ENCODE results near the gene DIDO1.
A peak's percentile ranks its signal among the peaks of the same experiment; 100 is the strongest.

The DIDO1 gene

DNA sequence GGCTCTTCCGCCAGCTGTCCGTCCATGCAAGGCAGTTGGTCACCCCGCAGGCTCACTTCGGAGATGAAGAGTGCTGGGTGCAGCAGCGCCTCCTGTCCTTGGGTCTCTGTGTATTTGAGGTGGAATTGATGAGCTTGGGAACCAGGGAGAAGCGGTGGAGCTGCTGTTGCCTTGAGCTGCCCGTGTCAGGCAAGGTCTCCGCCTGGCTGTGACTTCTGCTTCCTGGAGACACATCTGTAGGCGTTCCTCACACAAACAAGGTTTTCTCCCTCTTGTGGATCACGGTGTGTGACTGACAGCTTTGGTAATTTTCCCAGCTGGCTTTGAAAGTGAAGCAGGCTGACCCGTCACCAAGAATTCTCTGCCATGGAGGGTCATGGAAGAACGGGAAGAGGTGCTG, 23.7 kb upstream of the DIDO1 start:
- DNase-seq = no peak

DNA sequence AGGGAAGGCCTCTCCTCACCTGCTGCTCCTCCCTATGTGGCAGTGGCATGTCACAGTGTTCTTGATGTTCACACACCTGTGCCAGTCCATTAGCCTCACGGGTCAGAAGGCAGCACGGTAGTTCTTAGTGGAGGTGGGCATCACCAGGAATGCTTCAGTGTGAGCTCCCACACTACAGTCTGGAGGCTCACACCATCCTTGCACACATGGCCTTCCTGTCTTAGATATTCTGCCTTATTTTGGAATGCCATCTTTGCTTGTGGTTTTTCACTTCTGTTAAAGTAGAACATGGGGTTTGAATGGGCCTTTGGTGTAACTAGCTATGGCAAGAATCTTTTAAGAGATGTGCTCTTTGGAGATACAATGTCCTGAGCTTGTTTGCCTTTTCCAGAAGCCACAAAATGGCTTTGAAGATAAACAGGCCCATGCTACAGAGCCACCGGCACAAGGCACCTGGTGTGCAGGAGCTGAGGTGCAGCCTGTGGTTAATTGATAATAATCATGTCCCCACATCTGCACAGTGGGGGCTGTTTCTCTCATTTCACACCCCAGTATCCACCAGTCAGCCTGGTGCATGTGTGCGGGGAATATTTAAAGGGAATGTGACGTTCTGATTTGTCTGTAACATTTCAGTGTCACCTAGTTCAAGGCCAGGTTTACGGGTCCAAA, 23.0 kb upstream of the DIDO1 start:
- no peak for DNase-seq

DNA sequence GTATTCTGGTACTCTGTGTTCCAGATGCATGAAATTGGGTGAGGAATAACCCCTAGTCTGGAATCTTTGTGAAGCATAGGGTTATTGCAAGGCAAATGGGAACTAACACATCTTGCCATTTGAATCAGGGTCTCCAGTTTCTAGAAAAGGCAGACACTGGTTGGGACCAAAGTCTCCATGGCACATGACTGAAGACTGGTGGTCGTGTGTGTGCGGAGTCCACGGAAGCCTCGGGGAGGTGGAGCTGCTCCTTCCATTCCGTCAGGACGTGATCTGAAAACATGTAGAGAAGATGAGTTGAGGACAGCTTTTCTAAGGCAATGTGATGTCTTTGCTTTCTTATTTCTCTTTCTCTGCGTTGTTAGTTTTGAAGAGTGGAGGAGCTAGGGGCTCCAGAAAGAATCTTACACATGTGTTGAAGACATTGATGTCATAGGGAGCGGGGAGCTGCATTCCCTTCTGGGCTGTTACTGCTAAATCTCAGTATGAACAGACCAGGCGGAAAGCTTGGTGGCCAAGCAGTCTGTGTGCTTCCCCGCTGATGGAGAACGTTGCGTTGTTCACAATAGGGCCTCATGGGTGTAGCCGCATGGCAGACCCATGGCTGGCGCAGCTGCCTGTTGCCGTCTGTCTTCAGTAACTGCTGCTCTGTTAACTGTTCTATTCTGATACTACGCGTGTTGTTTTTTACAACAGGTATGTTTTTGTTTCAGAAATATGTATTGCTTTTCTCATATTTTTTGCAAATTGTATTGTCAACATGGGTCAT, 21.4 kb upstream of the DIDO1 start:
- DNase-seq = no peak

DNA sequence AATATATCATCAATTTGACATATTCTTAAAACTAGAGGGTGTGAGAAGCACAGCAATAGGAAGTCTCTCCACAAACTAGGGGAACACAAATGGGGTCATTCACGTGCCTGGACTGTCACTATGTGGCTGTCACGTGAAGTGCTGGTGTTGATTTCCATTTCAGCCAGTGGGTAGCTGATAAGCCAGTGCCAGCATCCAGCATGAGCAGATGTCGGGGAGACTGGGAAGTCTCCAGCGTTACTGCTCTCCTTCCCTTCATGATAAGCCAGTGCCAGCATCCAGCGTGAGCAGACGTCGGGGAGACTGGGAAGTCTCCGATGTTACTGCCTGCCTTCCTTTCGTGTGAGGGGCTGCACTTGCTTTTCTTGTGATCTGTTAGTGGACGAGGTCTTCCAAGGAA, 20.6 kb upstream of the DIDO1 start:
- no peak for DNase-seq

DNA sequence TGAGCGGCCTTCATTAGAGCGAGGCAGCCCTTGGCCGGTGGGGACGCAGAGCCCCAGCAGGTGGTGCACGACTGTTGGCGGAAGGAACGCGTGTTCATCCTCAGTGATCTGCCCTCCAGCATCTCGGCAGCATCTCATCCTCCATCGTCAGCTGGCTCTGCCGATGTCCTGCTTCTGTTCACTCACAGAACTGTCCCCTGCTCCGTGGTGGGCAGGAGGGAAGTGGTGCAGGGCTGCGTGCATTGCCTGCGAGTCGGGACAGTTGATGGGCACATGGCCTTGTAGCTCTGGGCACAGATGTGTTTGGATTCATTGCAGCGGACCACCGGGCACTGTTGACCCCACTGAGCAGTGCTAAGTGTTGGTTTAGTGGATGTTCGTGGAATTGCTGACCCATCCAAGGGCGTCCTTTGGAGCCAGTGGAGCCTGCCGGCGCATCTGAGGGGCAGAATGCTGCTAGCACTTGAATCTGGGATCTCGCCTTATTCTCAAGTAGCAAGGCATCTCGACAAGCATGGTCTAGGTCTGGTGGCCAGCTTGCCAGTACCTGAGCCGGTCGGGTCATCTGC, 19.6 kb upstream of the DIDO1 start:
- DNase-seq = no peak

DNA sequence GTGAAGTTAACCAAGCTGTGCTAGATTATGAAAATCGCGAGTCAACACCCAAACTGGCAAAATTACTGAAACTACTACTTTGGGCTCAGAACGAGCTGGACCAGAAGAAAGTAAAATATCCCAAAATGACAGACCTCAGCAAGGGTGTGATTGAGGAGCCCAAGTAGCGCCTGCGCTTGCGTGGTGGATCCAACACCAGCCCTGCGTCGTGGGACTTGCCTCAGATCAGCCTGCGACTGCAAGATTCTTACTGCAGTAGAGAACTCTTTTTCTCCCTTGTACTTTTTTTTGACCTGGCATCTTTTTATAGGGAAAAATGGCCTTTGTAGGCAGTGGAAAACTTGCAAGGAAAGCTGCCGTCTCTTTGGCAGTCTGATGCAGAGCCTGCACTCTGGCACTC, 18.4 kb upstream of the DIDO1 start:
- DNase-seq = no peak

DNA sequence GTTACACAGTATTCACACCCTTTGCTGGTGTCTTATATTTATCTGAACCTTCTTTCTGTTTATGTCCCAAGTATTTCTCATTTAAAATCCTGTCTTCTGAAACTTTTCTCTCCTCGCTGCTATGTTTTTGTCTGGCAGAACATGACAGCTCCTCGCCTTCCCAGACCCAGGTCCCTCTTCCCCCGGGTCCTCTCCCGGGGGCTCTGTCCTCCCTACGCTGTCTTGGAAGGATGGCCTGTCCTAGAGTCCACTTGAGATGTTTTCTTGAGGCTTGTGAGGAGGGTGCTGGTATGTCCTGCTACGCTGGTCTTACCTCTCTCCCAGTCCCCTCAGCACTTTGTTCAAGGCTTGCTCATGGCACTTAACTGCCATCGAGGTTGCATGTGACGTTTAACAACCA, 17.9 kb upstream of the DIDO1 start:
- no peak for DNase-seq

DNA sequence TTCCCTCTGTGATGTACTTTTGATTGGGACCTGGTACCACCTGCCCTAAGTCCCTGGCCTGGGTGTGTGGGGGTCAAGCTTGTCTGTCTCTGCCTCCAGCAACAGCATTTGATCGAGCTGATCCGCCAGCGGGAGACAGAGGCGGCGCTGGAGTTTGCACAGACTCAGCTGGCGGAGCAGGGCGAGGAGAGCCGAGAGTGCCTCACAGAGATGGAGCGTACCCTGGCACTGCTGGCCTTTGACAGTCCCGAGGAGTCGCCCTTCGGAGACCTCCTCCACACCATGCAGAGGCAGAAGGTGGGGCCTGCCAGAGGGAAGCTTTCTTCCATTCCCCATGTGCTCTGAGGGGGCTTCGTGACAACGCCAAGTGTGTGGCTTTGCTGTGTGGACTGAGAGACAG, 17.1 kb upstream of the DIDO1 start:
- DNase-seq = no peak

DNA sequence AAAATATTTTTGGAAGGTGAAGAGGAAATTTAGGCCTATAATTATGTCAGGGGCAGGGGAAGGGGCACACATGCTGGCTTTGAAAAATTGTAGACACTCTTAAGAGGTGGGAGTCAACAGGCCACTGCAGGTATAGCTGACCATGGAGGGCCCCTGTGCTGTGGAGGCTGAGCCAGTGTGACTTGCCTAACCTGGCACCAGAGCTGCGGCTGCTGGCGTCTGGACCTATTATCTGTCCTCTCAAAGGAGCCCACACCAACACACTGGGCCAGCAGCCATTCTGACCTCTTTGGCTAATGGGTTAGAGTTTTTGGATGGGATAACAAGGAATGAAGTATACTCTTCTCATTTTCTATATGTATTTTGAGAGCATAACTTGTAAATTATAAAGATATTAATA, 16.2 kb upstream of the DIDO1 start:
- no peak for DNase-seq

DNA sequence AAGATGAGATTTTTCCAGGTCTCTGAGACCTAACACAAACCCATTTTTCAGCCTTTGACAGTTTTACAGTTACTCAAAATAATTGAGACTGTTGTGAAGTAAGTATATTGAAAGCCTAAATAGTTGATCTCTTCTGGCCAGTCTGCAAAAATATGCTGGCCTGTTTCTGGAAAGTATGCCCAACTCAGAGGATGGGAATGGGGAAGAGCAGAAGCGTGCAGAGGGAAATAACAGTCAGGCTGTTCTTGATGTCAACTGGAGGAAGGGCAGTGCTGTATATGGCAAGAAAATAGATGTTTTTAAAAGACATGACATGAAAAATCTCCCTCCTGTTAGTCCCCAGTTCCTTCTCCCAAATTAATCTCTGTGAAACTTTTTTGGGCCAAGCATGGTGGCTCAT, 15.5 kb upstream of the DIDO1 start:
- DNase-seq = no peak

DNA sequence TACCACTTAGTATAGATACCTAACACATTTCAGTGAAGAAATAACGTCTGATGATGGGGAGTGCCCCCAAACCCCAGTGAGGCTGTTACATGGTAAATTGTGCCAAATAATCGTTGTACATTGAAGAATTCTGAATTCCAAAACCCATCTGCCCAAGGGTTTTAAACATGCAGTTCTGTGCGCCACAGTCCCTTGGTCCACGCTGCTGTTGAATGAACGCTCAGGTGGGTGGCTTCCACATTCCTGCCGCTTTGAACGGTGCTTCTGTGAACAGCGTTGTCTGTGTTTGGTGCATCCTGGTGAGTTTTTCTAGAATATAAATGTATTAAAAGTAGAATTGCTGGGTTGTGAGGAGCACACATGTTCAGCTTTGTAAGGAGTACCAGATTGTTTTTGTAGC, 14.6 kb upstream of the DIDO1 start:
- no peak for DNase-seq

DNA sequence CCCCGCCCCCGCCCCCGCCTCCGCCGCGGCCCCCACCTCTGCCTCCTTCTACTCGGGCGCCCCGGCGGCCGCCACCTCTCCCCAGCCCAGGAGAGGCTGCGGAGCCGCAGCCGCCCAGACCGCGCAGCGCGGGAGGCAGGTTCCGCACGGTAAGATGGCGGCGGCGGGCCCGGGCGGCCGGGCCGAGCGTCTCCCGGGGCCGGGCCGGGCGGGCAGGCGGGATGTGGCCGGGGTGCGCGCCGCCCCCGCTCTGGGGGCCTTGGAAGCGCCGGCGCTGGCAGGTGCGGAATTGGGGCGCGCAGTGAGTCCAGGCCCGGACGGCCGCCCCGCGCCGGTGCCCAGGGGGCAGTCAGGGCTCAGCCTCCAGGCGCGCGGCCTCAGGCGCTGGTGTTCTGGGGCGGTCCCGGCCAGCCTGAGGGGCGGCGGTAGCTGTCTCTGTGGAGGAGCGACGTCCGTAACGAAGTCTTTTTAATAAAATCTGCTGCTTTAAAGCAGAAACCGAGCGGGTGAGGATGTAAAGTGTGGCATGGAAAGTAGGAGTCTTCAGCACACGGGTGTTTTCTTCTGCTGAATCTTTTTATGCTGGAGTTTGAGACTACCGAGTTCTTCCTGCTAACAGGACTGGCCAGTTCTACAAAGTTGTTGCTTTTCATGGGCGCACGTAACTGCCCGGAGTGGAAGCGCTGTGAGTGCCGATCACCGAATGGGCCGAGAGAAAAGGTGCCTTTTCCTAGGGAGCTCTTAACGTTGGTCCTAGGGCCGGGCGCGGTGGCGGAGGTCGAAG, 12.0 kb upstream of the DIDO1 start, which contains the start of gene GID8:
TSS of gene GID8 (plus strand) at position 43 of the 784 bp plus-strand sequence. CDS start 3,356 bp downstream, outside the sequence.
- DNase-seq = no peak

DNA sequence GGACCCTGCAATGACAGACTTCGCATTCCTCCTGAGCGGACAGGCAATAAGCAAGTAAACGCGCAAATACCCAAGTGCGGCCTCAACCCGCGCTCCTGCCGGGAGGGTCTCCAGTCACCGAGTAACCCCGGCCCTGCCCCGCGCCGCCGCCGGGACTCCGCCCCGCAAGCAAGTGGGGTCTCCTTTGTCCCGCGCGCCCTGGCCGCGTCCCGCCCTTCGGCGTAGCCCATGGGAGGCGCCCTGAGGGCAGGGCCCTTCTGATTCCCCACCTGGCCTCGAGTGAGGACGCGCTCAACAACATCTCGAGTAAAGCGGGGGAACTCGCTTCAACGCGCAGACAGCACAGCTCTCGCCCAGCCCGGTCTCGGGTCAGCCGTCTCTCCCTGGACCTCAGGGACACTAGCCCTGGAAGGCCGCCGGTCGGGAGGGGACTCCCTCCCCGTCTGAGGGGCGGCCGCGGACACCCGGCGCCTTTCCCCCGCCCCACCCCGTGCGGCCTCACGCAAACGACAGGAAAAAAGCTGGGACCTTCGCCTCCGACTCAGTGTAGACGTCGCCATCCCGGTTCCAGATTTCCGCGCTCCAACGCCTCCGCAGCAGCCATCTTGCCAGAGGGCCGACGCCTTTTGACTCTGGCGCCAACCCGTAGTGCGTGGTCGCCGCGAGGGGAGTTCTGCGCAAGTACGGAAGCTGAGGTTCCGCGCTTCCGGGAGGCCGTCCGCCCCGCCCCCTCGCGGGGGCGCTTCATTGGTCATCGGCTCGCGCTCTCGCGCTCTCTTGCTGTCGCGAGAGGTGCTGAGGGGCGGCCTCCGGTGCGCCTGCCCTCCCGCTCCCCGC, 11.2 kb upstream of the DIDO1 start:
- peak; percentile 85 for DNase-seq

DNA sequence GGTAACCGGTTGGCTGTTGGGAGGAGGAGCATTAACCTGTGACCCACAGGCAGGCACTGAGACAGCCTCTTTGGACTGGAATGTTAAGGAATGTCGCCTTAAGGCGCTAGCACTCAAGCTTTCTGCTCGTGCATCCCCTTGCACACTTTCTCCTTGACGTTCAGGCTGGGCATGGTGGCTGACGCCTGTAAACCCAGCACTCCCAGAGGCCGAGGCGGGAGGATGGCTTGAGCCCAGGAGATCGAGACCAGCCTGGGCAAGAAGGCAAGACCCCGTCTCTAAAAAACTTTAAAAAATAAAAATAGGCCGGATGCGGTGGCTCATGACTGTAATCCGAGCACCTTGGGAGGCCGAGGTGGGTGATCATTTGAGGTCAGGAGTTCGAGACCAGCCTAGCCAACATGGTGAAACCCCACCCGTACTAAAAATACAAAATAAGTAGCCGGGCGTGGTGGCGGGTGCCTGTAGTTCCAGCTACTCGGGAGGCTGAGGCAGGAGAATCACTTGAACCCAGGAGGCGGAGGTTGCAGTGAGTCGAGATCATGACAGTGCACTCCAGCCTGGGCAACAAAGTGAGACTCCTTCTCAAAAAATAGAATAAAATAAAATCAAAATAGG, 9.8 kb upstream of the DIDO1 start:
- no peak for DNase-seq

DNA sequence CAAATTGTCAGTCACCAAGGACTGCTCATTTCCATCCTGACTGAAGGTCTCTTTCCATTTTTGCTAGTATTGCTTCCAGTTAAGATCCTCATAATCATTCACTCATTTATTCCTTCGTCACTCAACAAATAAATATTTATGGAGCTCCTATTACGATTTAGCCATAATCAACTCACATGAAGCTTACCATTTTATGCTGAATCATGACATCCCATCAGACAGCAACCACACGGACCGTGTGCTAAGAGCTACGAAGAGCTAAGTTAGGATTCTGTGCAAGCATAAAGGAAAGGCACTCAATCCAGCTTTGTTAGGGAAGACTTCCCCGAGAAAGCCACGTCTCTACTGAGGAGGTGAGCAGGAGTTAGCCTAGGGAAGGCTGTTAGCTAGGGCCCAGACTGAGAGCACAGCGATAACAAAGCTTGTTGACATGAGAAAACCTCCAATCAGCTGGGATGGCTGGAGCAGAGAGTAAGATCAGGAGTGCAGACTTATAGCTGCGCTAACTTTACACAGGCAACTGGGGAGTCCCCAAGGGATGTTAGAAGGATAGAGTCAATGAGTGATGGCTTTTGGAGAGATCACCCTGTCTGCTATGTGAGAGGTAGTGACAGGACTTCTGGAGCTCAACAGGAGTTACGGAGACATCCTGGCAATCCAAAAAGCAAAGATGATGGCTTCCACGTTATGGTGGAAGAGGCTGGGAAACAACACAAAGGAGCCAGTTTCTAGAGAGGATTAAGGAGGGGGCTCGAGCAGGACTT, 9.1 kb upstream of the DIDO1 start:
- DNase-seq = no peak

DNA sequence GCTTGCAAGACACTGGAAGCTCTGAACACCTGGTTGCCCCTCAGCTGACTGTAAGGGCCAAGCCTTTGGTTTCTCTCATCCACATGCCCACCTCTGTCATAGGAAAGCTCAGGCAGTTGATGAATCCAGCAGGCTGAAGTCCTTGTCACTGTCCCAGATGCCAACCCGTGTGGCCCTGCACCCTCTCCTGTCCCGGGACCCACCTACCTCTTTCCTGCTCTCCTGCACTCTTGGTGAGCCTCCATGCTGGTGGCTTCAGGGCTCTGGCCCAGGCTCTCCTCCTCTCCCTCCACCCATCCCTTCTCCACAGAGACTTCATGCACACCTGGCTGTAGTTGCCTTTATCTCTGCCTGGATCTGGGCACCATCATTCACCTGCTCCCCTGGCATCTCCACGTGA, 7.7 kb upstream of the DIDO1 start:
- no peak for DNase-seq

DNA sequence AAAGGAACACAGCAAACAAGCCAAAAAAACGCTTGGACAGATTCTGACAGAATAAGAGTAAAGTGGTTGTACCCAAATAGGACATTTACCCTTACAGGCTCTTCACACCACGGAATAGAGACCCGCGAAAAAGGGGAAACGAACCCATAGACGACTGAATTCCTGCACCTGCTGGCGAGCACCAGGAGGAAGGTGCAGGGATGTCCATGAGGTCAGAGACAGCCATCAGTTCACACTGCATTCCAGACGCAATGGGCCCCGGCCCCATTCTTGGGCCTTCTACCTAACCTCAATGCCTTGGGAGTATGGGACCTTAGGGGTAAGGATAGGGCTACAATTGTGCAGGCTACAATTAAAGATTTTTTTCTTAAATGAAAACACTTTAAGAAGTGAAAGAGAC, 5.2 kb upstream of the DIDO1 start:
- no peak for DNase-seq

DNA sequence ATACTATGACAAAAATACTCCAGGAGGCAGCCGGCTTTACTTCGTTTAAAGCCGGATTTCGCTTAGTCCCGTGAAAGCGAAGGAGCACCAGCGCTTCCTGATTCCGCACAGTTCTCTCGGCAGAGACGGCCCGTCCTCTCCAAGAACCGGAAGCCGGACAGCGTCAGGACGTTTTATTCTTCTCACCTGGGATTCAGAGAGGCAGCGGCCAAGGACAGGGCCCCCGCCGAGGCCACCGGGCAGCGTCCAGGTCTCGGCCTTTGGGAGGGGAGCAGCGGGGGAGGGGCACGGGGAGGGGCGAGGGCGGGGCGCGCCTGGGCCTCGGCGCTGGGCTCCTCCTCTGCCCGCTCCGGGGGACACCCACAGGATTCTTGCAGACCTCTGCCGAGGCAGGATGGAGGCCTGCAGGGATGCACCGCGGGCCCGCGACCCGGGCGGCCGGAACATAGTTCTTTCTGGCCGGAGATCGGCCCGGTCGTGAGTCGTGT, 2.8 kb upstream of the DIDO1 start:
- no peak for DNase-seq

DNA sequence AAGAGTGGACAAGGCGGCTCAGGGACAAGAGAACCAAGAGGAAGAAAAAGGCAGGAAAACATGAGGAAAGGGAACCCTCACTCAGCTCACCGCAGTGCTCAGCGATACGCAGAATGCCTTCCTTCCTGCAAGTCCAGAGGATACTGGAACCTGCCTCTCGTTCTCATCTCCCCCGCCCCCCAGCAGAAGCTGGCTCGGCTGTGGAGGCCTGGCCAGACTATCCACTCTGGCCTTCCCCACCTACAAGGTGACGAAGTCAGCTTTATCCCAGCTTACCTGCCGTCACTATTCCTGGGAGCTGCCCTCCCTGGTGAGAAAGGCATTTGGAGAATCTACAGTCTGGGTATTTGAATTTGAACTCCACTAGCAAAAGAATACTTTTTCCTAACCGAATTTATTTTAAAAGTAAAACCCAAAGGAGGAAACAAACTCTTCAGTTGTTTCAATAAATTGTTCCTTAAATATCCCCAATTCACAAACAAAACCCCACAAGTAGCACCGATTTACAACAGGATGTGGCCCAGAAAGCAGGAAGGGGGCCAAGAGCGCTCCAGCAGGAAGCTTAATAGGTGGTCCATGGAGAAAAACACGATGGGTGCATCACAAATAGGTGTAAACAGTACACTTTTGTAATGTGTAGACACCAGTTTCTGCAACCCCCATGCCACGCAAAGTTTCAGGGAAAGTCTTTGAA, 2.1 kb upstream of the DIDO1 start:
- DNase-seq = no peak

DNA sequence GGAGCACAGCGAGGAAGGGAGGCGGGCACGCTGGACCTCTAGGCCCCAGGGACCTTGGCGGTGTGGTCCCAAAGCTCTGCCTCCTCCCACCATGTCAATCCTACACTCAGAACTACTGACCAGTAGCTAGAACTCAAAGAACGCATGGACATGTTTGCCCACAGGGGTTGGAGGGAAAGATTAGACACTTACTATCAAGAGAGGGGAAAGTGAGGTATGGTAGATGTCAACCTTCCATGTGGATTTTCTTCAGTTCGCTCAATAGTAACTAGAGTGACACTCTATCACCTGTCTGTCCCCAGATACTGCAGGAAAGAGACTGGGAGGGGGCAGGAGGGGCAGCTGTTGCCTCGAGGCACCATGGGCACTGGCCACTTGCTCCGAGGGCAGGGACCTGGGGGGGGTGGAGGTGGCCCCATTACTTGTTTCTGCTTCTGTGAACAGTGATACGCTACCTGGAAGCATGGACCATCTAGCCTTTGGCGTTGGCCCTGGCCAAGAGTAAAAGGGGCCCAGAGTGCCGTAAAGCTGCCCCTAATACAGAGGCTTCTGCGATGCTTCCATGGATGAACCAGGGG, 912 bp upstream of the DIDO1 start:
- no peak for DNase-seq
